Hippocampal formation (tissue), 2 donors: ENCODE data around the gene IRF4.

Experiments used
- DNase-seq, 2 donors: peaks; one replicate each; lab custom pipeline; 2025; lab: John Stamatoyannopoulos, UW

IRF4 gene

GRCh38 chr6:381742-382461, 9.7 kb upstream of the IRF4 start:
- DNase-seq = no peak

GRCh38 chr6:382883-383810, 8.4 kb upstream of the IRF4 start:
- DNase-seq = no peak

- no peak for DNase-seq
Measured at GRCh38 chr6:383856-384255, 7.7 kb upstream of the IRF4 start.

GRCh38 chr6:384898-385297, 6.7 kb upstream of the IRF4 start:
- no peak for DNase-seq

- DNase-seq = no peak
Measured at GRCh38 chr6:385614-386013, 5.9 kb upstream of the IRF4 start.

- DNase-seq = no peak
Measured at GRCh38 chr6:386688-387266, 4.8 kb upstream of the IRF4 start.

- DNase-seq = no peak
Measured at GRCh38 chr6:387293-387741, 4.2 kb upstream of the IRF4 start.

GRCh38 chr6:388202-388903, 3.2 kb upstream of the IRF4 start:
- DNase-seq = no peak

- no peak for DNase-seq
Measured at GRCh38 chr6:389143-389542, 2.4 kb upstream of the IRF4 start.

- DNase-seq = no peak
Measured at GRCh38 chr6:389622-390021, 1.9 kb upstream of the IRF4 start.

GRCh38 chr6:390914-391558, 516 bp upstream of the IRF4 start:
- DNase-seq = no peak

GRCh38 chr6:392441-393390, 1.2 kb downstream of the IRF4 start:
- no peak for DNase-seq

- DNase-seq = no peak
Measured at GRCh38 chr6:393391-394221, 2.1 kb downstream of the IRF4 start.

- no peak for DNase-seq
Measured at GRCh38 chr6:394641-395289, 3.2 kb downstream of the IRF4 start.

- no peak for DNase-seq
Measured at GRCh38 chr6:395432-396125, 4.0 kb downstream of the IRF4 start.

- no peak for DNase-seq
Measured at GRCh38 chr6:396126-396520, 4.6 kb downstream of the IRF4 start.

- no peak for DNase-seq
Measured at GRCh38 chr6:397056-397455, 5.5 kb downstream of the IRF4 start.

- no peak for DNase-seq
Measured at GRCh38 chr6:397604-398003, 6.1 kb downstream of the IRF4 start.
